HG02678 (cell line): ENCODE measurements around the gene CCDC9B.
A peak's percentile ranks its signal among the peaks of the same experiment; 100 is the strongest.

Source experiments
- ATAC-seq: cut with Tn5 transposase; IDR thresholded peaks from one replicate; pipeline ENCODE4 v1.9.1; 2021; ENCODE audit warnings: mild to moderate bottlenecking, moderate library complexity; ENCODE audit not compliant: unreplicated experiment

The CCDC9B gene

GRCh38 chr15:40331026-40331425, 9.7 kb downstream of the CCDC9B start:
- ATAC-seq = no peak

- no peak for ATAC-seq
These were observed 10.3 kb downstream of the CCDC9B start for GRCh38 chr15:40330368-40330836.

DNA sequence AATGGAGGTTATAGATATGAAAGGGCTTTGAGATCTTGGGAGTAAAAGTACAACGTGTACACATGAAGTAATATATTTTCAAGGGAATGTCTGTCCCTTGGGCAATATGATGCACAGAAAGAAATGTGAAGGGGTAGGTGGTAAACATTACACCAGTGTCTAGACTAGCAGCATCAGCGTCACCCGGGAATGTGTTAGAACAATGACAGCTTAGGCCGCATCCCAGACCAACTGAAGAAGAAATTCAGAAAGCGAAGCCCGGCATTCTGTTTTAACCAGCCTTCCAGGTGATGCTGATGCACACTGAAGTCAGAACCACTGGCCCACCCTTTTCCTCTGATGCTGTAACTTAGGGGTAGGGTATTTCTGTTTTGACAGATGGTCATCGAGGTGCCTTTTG, 10.9 kb downstream of the CCDC9B start:
- no peak for ATAC-seq

DNA sequence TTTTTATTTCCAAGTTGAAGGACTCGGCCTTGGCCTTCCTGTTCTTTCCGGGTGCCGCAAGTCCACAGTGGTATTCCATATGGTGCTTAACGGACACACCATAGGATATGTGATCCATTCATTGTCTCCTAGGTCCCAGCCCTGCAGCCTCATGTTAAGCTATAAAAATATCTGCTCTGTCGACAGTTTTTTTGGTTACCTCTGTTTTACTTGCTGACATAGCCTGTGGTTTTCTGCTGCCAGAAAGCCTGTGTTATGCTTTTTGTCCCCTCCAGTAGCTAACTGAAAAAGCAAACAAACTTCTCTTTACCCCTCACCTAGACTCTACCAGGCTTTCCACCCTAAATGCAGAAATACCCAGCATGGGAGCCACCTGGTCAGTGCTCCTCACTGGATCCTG, 12.0 kb downstream of the CCDC9B start:
- no peak for ATAC-seq

DNA sequence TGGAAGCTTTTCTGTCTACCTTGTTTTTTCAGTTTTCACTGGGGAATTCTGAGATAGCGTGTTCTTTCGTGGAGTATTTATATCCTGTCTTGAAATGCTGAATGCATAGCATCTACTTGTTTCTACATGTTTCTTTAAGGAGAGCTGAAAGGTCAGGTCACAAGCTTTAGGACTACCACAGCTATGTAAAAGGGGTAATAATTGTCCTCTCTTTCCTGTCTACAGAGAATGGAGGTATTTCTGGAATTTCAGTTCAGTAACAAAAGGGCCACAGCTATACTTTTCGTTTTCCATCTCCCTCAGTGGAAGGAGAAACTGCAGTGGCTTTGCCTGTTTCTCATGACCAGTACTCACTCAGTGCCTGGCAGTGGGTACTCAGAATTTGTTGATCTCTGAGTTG, 12.6 kb downstream of the CCDC9B start:
- no peak for ATAC-seq

GRCh38 chr15:40327457-40327856, 13.3 kb downstream of the CCDC9B start:
- ATAC-seq = no peak

- ATAC-seq = no peak
These were observed 15.0 kb downstream of the CCDC9B start for GRCh38 chr15:40325700-40326099.

DNA sequence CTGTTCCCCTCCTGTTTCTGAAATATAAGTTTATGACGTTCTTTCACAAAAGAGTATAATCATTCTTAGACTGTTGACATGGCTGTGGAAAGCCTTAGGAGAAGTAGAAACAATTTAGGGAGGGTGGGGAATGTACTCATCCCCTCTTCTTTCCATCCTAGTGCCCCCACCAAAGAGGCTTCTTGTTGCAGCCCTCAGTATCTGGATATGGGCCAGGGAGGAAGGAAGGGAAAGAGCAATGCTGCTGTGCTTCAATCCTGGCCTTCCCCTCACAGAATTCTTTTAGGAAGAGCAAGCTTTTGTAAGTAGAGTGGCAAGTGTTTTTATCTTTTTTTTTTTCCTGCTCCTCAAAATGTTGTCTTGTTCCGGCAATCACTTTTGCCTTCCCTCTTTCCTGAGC, 15.6 kb downstream of the CCDC9B start:
- ATAC-seq = no peak

DNA sequence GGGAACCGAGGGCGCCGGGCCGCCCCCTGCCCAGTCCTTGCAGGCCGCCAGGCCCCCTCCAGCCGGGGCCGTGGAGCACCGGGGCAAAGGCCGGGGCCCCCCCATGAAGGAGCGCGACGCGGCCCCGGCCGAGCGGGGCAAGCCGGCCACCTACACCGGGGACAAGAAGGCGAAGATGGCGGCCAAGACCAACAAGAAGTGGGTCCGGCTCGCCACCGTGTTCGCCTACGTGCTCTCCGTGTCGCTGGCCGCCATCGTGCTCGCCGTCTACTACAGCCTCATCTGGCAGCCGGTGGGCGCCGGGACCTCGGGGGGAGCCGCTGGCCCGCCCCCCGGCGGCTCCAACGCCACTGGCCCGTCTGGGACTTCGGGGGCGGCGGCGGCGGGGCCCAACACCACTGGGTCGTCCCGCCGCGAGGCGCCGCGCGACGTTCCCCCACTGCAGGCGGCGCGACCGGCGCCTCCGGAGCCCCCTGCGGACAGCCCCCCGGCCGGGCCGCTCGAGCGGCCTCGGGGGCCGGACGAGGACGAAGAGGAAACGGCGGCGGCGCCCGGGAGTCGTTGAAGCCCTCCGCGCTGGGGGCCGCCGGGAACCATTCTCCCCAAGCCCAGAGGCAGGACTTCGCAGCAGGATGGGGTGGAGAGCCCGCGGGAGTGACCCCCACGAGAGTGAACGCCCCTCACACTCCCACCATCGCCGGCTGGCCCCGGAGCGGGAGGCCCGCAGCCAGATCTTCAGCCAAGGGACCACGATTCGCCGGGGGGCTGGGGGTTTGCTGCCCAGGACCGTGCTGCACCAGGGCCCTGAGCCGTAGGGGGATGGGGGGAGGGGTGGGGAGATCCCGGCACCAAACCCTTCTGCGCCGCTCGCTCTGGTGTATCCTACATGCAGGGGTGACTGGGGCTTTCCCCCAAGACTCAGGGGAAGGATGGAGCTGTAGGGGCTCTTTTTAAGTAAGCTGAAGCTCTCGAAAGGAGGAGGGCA, 16.5 kb downstream of the CCDC9B start:
- peak; percentile 7 for ATAC-seq

DNA sequence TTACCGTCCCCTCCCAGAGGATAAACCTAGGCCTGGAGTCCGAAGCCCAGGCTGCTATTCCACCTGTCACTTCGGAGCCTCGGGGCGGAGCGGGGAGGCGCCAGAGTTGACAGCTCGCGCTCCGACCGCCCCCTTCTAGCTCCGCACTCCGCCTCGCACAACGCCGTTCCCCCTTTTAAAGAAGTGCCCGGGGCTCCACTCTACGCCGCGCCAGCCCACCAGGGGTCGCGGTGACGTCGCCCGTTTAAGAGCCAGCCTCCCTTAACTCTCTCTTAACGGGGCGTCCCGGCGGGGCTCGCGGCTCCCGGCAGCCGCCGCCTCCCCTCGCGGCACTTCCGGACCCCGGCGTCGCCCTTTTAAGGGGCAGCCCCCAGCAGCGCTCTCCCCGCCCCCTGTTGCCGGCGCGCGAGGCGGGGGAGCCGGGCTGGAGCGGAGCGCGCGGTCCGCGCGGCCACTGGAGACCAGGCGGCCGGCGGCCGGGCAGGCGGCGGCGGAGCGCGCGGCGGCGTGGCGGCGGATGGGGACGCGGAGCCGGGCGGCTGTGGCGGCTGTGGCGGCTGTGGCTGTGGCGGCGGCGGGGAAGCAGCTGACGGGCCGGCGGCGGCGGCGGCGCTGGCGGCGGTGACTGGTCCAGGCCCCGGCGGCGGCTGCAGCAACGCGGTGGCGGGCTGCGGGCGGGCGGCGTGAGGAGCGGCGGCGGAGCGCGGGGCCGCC, 17.3 kb downstream of the CCDC9B start, which contains the start of gene INAFM2:
TSS of gene INAFM2 (plus strand) at position 454 of the 714 bp plus-strand sequence. CDS start 364 bp downstream, outside the sequence.
- ATAC-seq = peak; percentile 90

- ATAC-seq = no peak
These were observed 18.1 kb downstream of the CCDC9B start for GRCh38 chr15:40322531-40323238.

DNA sequence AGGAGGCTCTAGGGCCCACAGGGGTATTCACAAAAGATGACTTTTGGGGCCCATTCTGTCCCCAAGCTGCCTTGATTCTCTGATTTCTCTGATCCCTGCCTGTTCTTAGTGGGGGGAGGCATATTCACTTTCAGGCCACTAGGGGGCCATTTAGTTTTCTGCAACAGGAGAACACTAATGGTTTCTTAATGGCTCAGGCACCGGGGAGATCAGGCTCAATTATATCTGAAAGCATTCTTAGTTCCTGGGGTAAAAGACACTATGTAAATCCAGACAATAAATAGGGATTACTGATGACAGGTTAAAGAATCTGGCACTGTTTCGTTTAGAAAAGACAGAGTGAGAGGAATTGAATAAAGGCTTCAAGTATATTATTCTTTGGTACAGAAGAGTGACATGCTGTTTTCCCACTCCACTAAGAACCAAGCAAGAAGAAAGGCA, 19.8 kb downstream of the CCDC9B start:
- no peak for ATAC-seq

- ATAC-seq = no peak
These were observed 20.3 kb downstream of the CCDC9B start for GRCh38 chr15:40320409-40320808.

DNA sequence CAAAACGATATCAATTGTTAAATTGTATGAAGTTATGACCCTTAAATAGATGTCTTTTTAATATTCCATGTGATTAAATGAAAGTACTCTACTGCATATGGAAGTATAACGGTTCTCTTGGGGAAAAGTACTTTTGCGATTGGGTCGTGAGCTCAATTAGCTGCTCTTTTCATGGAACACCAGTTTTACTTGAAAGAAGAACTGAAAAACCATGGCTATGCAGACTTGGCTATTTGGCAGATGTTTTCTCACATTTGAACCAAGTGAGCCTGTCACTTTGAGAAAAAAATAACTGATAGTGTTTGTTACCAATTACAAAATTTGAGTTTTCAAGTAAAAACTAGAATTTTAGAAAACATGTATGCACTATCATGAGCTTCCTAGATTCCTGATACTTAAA, 23.2 kb downstream of the CCDC9B start:
- ATAC-seq = no peak

- no peak for ATAC-seq
These were observed 23.8 kb downstream of the CCDC9B start for GRCh38 chr15:40316931-40317330.

DNA sequence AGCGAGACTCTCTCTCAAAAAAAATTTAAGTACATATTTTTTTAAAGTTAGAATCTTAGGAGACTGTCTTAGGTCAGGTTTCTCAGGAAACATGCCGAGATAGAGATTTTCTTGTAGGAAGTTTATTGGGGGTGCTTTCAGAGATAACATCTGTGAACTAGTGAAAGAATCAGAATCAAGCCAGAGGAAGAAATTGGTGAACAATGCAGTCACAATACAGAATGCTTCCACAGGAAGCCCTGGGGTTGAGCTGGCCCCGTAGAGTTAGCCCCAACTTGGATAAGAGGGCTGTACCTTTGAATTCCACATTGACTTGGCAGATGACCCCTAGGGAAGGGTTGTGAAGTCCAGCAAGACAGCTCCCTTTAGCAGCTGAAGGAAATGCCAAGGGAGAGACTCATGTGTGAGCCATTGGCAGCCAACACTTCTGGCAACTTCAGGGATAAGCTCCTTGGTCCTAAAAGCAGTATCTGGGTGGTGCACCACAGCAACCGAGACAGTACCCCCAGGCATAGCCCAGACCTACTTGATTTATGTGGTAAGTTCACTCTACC, 25.9 kb downstream of the CCDC9B start:
- ATAC-seq = no peak

DNA sequence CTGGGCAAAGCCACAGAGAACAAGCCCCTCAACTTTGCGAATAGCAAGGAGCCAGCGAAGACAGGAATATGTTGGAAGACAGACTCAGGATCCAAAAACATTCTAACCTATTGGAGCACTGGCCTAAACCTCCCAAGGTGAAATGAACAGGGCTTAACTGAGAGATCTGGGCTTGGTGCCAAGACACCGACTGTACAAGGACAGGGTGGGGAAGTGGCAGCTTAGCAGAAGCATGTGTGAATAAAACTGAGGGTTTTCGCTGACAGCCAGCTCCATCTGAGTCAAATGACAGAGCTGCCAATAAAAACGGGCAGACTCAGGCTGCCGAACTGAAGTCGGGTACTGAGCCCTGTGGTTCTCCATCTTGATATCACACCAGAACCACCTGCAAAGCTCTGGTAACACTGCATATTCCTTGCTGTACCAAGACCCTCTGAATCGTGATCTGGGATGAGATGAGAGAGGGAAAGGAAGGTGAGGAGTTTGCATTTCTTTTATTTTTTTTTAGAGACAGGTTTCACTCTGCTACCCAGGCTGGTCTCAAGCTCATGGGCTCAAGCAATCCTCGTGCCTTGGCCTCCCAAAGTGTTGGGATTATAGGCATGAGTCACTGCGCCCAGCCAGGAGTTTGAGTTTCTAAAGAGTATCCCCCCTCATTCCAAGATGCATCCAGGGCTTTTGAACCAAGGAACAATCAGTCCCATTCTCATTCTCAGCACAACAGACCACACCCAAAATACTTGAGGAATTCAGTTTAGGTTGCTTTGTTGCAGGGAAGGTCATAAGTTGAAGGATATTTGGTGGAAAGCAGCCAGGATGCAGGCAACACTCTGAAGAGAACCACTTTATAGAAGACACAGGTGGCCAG, 27.0 kb downstream of the CCDC9B start:
- ATAC-seq = no peak

- no peak for ATAC-seq
These were observed 28.2 kb downstream of the CCDC9B start for GRCh38 chr15:40312370-40313158.

DNA sequence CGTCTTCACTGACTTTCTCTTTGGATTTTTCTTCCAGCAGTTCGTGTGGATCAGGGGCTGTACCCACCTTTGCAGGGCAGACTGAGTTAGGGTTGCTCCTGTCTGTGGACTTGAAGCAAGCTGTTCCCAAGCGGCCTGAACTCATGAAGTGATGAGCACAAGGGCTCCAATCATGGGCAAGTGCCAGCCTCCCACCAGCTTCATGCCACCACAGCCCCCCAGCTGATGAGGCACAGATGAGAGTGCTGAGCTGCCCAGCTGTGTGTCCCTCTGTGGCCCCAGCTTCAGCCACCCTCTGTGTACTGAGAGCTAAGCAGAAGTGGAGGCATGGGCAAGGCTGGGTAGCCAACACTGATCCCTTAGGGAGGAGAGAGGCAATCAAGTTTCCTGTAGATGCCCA, 29.7 kb downstream of the CCDC9B start:
- ATAC-seq = no peak
